ENCODE measurements around the gene GPALPP1.

DNA sequence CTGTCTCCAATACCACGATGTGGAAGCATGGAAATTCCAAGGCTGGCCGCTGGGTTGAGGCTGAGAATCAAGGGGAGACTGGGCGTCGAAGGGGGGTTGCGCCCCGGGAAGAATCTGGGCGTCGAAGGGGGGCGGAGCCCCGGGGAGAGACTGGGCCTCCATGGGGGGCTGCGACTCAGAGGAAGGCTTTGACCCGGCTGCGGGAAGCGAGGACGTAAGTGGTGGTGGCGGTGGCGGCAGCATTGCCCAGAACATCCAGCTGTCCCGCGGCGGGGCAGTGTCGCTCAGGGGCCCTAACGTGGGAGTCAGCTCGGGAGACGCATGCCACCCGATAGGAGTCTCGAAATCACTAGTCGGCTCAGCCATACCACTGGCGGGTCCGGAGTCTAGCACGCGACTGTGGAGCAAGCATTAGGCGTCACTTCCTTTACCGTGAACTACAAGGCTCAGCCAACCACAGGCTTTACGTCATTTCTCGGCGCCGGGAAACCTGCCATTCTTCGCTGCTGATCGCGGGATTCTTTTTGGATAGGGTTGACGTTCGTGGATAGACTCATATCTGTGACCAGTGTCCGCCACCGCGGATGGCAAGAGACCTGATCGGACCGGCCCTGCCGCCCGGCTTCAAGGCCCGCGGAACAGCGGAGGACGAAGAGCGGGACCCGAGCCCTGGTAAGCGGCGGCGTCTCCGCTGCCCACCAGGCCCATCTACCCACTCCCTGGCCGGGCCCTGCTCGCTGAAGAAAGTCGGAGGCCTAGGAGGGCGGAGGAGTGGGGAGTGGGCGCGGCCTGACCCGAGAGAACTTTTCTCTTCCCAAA is at the start of gene GPALPP1, which contains the start of gene NUFIP1:
- TF ChIP-seq SIN3A (IDR thresholded peaks at IDR 0.05; ENCODE audit: borderline replicate concordance, insufficient read depth, low read length), result peak; percentile 53; the same call in 1 of the 2 replicates
- TF ChIP-seq FOXP2 (optimal IDR thresholded peaks at IDR 0.05; ENCODE audit: borderline replicate concordance, extremely low read depth, extremely low read length, insufficient read depth), result no peak
